ENCODE data around the gene CELF2.
"Not testable (repeated sequence)": the region's sequence is repeated elsewhere in the genome, so short reads cannot be mapped to it uniquely, and the experiment has no call there.

DNA sequence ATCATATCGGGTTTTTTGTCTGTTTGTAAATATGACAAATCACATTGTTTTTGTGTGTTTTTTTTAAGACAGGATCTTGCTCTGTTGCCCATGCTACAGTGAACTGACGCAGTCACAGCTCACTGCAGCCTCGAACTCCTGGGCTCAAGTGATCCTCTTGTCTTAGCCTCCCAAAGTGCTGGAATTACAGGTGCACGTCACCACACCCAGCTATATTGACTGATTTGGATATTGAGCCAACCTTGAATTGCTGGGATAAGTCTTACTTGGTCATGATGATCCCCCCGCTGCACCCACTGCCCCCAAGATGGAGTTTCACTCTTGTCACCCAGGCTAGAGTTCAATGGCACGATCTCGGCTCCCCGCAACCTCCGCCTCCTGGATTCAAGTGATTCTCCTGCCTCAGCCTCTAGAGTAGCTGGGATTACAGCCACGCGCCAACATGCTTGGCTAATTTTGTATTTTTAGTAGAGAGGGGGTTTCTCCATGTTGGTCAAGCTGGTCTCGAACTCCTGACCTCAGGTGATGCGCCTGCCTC, 167.5 kb downstream of the CELF2 start:
- TF ChIP-seq, protein P1, sequence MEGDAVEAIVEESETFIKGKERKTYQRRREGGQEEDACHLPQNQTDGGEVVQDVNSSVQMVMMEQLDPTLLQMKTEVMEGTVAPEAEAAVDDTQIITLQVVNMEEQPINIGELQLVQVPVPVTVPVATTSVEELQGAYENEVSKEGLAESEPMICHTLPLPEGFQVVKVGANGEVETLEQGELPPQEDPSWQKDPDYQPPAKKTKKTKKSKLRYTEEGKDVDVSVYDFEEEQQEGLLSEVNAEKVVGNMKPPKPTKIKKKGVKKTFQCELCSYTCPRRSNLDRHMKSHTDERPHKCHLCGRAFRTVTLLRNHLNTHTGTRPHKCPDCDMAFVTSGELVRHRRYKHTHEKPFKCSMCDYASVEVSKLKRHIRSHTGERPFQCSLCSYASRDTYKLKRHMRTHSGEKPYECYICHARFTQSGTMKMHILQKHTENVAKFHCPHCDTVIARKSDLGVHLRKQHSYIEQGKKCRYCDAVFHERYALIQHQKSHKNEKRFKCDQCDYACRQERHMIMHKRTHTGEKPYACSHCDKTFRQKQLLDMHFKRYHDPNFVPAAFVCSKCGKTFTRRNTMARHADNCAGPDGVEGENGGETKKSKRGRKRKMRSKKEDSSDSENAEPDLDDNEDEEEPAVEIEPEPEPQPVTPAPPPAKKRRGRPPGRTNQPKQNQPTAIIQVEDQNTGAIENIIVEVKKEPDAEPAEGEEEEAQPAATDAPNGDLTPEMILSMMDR (IDR thresholded peaks at IDR 0.05): not testable (repeated sequence)
- not testable (repeated sequence) for TF ChIP-seq POLR2A, EP300 (IDR thresholded peaks at IDR 0.05)
